ENCODE data around the gene CNTNAP2. TPM values are rescaled to one million over a fixed set of nuclear protein-coding genes. Genes with fewer than 3 reads are reported as not detected.

The CNTNAP2 gene
- total RNA-seq, 1 donor, result 7.6 TPM

GRCh38 chr7:147308539-147308938 lies 1191.9 kb downstream of the CNTNAP2 start:
- Histone ChIP-seq H3K36me3 (ENCODE audit: insufficient read depth, low read length) (no peaks in the 10 kb centered on the region), H4K20me1 (ENCODE audit: insufficient read depth, low read length) (no peaks in the 10 kb centered on the region), H3K4me2 (ENCODE audit: insufficient read depth, low read length) (no peak overlapping the region), H3K79me2 (ENCODE audit: insufficient read depth, low read length) (no peaks in the 10 kb centered on the region), H3K9me3 (ENCODE audit: low read depth, low read length) (no peaks in the 10 kb centered on the region), H3K27me3 (ENCODE audit: insufficient read depth, low read length) (no peaks in the 10 kb centered on the region), H2AFZ (ENCODE audit: low read length) (no peak overlapping the region), H3K4me1 (ENCODE audit: insufficient read depth, low read length) (no peaks in the 10 kb centered on the region), H3K27ac (ENCODE audit: low read depth, low read length) (no peak overlapping the region), H3K4me3 (ENCODE audit: insufficient read depth, low read length) (no peak overlapping the region)
- DNase-seq (ENCODE audit: insufficient read length, low spot score, missing footprints), result no peak
- TF ChIP-seq CTCF (IDR thresholded peaks at IDR 0.05; ENCODE audit: extremely low read depth, low read depth, low read length), result no peak

DNA sequence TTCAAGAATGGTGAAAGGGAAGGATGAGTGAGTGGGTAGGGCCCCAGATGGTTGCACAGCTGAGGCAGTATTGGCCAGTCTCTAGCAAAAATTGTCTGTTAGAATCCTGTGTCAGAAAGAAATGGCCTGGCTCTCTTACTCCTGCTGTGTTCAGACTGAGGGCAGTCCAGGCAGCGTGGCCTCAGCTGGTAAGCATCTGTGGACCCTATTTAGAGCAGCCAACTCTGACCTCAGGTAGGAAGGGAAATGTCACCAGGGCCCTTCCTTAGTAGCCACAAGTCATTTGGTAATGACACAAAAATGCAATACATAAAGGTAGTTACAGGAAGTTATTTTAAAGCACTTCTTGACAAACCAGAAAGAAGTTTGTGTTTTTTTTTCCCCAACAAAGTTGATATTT lies 1194.7 kb downstream of the CNTNAP2 start:
- Histone ChIP-seq H3K9me3 (ENCODE audit: low read depth, low read length) (no peaks in the 10 kb centered on the region), H3K79me2 (ENCODE audit: insufficient read depth, low read length) (no peaks in the 10 kb centered on the region), H4K20me1 (ENCODE audit: insufficient read depth, low read length) (no peaks in the 10 kb centered on the region), H2AFZ (ENCODE audit: low read length) (no peak overlapping the region), H3K4me3 (ENCODE audit: insufficient read depth, low read length) (no peak overlapping the region), H3K36me3 (ENCODE audit: insufficient read depth, low read length) (no peaks in the 10 kb centered on the region), H3K27ac (ENCODE audit: low read depth, low read length) (no peak overlapping the region), H3K4me1 (ENCODE audit: insufficient read depth, low read length) (no peaks in the 10 kb centered on the region), H3K4me2 (ENCODE audit: insufficient read depth, low read length) (no peak overlapping the region), H3K27me3 (ENCODE audit: insufficient read depth, low read length) (no peaks in the 10 kb centered on the region)
- no peak for TF ChIP-seq CTCF (IDR thresholded peaks at IDR 0.05; ENCODE audit: extremely low read depth, low read depth, low read length)
- DNase-seq (ENCODE audit: insufficient read length, low spot score, missing footprints), result peak; percentile 73

GRCh38 chr7:147321504-147321903 lies 1204.9 kb downstream of the CNTNAP2 start:
- no peak for TF ChIP-seq CTCF (IDR thresholded peaks at IDR 0.05; ENCODE audit: extremely low read depth, low read depth, low read length)
- Histone ChIP-seq H2AFZ (ENCODE audit: low read length) (no peak overlapping the region), H3K36me3 (ENCODE audit: insufficient read depth, low read length) (no peaks in the 10 kb centered on the region), H3K4me2 (ENCODE audit: insufficient read depth, low read length) (no peak overlapping the region), H3K79me2 (ENCODE audit: insufficient read depth, low read length) (no peaks in the 10 kb centered on the region), H3K4me1 (ENCODE audit: insufficient read depth, low read length) (no peaks in the 10 kb centered on the region), H3K9me3 (ENCODE audit: low read depth, low read length) (no peaks in the 10 kb centered on the region), H4K20me1 (ENCODE audit: insufficient read depth, low read length) (no peaks in the 10 kb centered on the region), H3K27ac (ENCODE audit: low read depth, low read length) (no peak overlapping the region), H3K27me3 (ENCODE audit: insufficient read depth, low read length) (no peaks in the 10 kb centered on the region), H3K4me3 (ENCODE audit: insufficient read depth, low read length) (no peak overlapping the region)
- DNase-seq (ENCODE audit: insufficient read length, low spot score, missing footprints), result no peak

- Histone ChIP-seq H3K36me3 (ENCODE audit: insufficient read depth, low read length) (no peaks in the 10 kb centered on the region), H3K4me2 (ENCODE audit: insufficient read depth, low read length) (no peak overlapping the region), H2AFZ (ENCODE audit: low read length) (no peak overlapping the region), H3K4me1 (ENCODE audit: insufficient read depth, low read length) (no peaks in the 10 kb centered on the region), H3K4me3 (ENCODE audit: insufficient read depth, low read length) (no peak overlapping the region), H3K9me3 (ENCODE audit: low read depth, low read length) (no peaks in the 10 kb centered on the region), H3K79me2 (ENCODE audit: insufficient read depth, low read length) (no peaks in the 10 kb centered on the region), H4K20me1 (ENCODE audit: insufficient read depth, low read length) (no peaks in the 10 kb centered on the region), H3K27me3 (ENCODE audit: insufficient read depth, low read length) (no peaks in the 10 kb centered on the region), H3K27ac (ENCODE audit: low read depth, low read length) (no peak overlapping the region)
- DNase-seq (ENCODE audit: insufficient read length, low spot score, missing footprints), result no peak
- no peak for TF ChIP-seq CTCF (IDR thresholded peaks at IDR 0.05; ENCODE audit: extremely low read depth, low read depth, low read length)
Observed at GRCh38 chr7:147332988-147333387, 1216.4 kb downstream of the CNTNAP2 start.
